ENCODE results near the gene LPAR3.

- TF ChIP-seq CTCF (conservative IDR thresholded peaks at IDR 0.05) = no peak
- no peak for TF ChIP-seq EZH2 (IDR thresholded peaks at IDR 0.05; ENCODE audit: low read depth)
Observed at GRCh38 chr1:84845357-84845756, 47.6 kb downstream of the LPAR3 start.

Measured in PC-9 (cell line).